WTC11 (cell line): ENCODE measurements around the gene MYO9A.

ENCODE experiments used
- CREM ChIP-seq: sonication (generic); formaldehyde crosslinking; IDR thresholded peaks from 2 replicates; pipeline ENCODE4 v1.8.1; 2022; ENCODE audit warnings: mild to moderate bottlenecking, missing genetic modification reagents, moderate library complexity
- FOXJ3 ChIP-seq: sonication (generic); formaldehyde crosslinking; IDR thresholded peaks from 2 replicates; pipeline ENCODE4 v1.9.0; 2021; ENCODE audit warnings: missing genetic modification reagents, mild to moderate bottlenecking, borderline replicate concordance
- TF ChIP-seq, protein P1 (sequence below): fragments of 200-600 bp; IDR thresholded peaks from 2 replicates; pipeline ENCODE4 v1.8.0; 2022; ENCODE audit warnings: antibody characterized with exemption
- TF ChIP-seq, protein P2 (sequence below): sonication (generic); formaldehyde crosslinking; IDR thresholded peaks from 2 replicates; pipeline ENCODE4 v1.8.1; 2022; ENCODE audit warnings: mild to moderate bottlenecking, missing genetic modification reagents, moderate library complexity, borderline replicate concordance

DNA sequence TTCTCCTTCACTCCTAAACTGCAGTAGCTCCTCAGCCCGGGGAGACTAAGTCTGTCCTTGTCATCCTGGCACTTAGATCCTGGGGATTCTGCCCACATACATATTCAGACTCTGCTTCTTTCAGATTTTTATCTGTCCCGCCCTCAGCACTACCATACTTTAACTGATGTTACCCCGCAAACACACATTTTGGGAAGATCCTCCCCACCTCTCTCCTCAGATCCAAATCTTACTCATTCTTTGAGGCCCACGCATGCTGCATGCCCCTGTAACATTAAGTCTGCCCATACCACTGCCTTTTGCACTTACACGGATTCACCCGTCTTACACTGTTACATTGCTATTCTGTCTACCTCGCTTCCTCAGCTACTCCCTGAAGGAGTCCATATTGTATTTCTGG is 36.4 kb upstream of the MYO9A start:
- TF ChIP-seq, protein P1, sequence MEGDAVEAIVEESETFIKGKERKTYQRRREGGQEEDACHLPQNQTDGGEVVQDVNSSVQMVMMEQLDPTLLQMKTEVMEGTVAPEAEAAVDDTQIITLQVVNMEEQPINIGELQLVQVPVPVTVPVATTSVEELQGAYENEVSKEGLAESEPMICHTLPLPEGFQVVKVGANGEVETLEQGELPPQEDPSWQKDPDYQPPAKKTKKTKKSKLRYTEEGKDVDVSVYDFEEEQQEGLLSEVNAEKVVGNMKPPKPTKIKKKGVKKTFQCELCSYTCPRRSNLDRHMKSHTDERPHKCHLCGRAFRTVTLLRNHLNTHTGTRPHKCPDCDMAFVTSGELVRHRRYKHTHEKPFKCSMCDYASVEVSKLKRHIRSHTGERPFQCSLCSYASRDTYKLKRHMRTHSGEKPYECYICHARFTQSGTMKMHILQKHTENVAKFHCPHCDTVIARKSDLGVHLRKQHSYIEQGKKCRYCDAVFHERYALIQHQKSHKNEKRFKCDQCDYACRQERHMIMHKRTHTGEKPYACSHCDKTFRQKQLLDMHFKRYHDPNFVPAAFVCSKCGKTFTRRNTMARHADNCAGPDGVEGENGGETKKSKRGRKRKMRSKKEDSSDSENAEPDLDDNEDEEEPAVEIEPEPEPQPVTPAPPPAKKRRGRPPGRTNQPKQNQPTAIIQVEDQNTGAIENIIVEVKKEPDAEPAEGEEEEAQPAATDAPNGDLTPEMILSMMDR: no peak
- no peak for TF ChIP-seq FOXJ3
- TF ChIP-seq, protein P2, sequence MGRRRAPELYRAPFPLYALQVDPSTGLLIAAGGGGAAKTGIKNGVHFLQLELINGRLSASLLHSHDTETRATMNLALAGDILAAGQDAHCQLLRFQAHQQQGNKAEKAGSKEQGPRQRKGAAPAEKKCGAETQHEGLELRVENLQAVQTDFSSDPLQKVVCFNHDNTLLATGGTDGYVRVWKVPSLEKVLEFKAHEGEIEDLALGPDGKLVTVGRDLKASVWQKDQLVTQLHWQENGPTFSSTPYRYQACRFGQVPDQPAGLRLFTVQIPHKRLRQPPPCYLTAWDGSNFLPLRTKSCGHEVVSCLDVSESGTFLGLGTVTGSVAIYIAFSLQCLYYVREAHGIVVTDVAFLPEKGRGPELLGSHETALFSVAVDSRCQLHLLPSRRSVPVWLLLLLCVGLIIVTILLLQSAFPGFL (CRISPR knock-in tag): no peak
- no peak for TF ChIP-seq CREM (CRISPR knock-in tag)
